Mucosa of stomach (tissue), 1 donor: ENCODE results near the gene INIP.
"Not testable (repeated sequence)": the region's sequence is repeated elsewhere in the genome, so short reads cannot be mapped to it uniquely, and the experiment has no call there.

Source experiments
- H3K27me3 ChIP-seq: one replicate; pipeline ENCODE4 v1.7.0; 2013; ENCODE audit warnings: mild to moderate bottlenecking, low read length; ENCODE audit not compliant: control insufficient read depth, insufficient read depth
- H3K36me3 ChIP-seq: one replicate; pipeline ENCODE4 v1.7.0; 2013; ENCODE audit warnings: low read length; ENCODE audit not compliant: control insufficient read depth, insufficient read depth
- H3K4me1 ChIP-seq: one replicate; pipeline ENCODE4 v1.7.0; 2013; ENCODE audit warnings: mild to moderate bottlenecking, low read length; ENCODE audit not compliant: control insufficient read depth, insufficient read depth
- H3K4me3 ChIP-seq: one replicate; pipeline ENCODE4 v1.7.0; 2013; ENCODE audit warnings: low read length
- H3K9ac ChIP-seq: one replicate; pipeline ENCODE4 v1.7.0; 2013; ENCODE audit warnings: mild to moderate bottlenecking, low read length, moderate library complexity
- H3K9me3 ChIP-seq: one replicate; pipeline ENCODE4 v1.7.0; 2013; ENCODE audit warnings: mild to moderate bottlenecking, low read length, moderate library complexity; ENCODE audit not compliant: control insufficient read depth
- donor health status: Pancreatic carcinoma.

The INIP gene

DNA sequence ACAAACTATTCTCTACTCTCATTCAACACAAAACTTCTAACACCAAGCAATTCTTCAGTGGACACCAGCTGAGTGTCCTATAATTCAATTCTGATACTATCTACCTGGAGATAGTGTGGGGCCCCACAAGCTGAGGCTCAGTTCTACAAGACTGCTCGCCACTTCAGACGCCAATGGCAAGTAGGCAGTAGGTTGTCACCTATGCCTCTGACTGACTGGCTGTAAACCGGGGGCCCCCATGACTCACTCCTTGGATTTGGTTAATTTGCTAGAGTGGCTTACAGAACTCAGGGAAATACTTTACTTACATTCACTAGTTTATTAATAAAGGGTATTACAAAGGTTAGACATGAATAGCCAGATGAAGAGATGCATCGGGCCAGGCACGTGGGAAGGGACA lies 21.5 kb downstream of the INIP start:
- Histone ChIP-seq H3K36me3 (peaks cover 4% of the 10 kb centered on the region), H3K4me1 (no peaks in the 10 kb centered on the region), H3K9me3 (no peaks in the 10 kb centered on the region), H3K4me3 (no peak overlapping the region), H3K9ac (no peak overlapping the region), H3K27me3 (no peaks in the 10 kb centered on the region)

GRCh38 chr9:112694706-112695555 lies 23.0 kb downstream of the INIP start:
- Histone ChIP-seq H3K9me3 (no peaks in the 10 kb centered on the region), H3K27me3 (no peaks in the 10 kb centered on the region), H3K36me3 (peaks cover 4% of the 10 kb centered on the region), H3K4me3 (no peak overlapping the region), H3K4me1 (no peaks in the 10 kb centered on the region), H3K9ac (no peak overlapping the region)

- H3K4me1 ChIP-seq, result no peaks in the 10 kb centered on the region
- no peaks in the 10 kb centered on the region for H3K9me3 ChIP-seq
- no peaks in the 10 kb centered on the region for H3K36me3 ChIP-seq
- H3K9ac ChIP-seq, result no peak overlapping the region
- H3K27me3 ChIP-seq, result no peaks in the 10 kb centered on the region
- H3K4me3 ChIP-seq, result no peak overlapping the region
Measured at GRCh38 chr9:112689161-112689740, 28.7 kb downstream of the INIP start.

GRCh38 chr9:112680731-112681402 lies 37.0 kb downstream of the INIP start:
- Histone ChIP-seq H3K36me3 (no peaks in the 10 kb centered on the region), H3K4me3 (no peak overlapping the region), H3K27me3 (no peaks in the 10 kb centered on the region), H3K9me3 (no peaks in the 10 kb centered on the region), H3K9ac (no peak overlapping the region), H3K4me1 (no peaks in the 10 kb centered on the region)

GRCh38 chr9:112677040-112677439 lies 40.9 kb downstream of the INIP start:
- Histone ChIP-seq H3K4me1 (no peaks in the 10 kb centered on the region), H3K9me3 (no peaks in the 10 kb centered on the region), H3K9ac (no peak overlapping the region), H3K36me3 (no peaks in the 10 kb centered on the region), H3K4me3 (no peak overlapping the region), H3K27me3 (no peaks in the 10 kb centered on the region)

- not testable (repeated sequence) for H3K9me3 ChIP-seq, H3K4me1 ChIP-seq, H3K27me3 ChIP-seq, H3K36me3 ChIP-seq, H3K9ac ChIP-seq, H3K4me3 ChIP-seq
Measured at GRCh38 chr9:112673221-112673620, 44.7 kb downstream of the INIP start.

DNA sequence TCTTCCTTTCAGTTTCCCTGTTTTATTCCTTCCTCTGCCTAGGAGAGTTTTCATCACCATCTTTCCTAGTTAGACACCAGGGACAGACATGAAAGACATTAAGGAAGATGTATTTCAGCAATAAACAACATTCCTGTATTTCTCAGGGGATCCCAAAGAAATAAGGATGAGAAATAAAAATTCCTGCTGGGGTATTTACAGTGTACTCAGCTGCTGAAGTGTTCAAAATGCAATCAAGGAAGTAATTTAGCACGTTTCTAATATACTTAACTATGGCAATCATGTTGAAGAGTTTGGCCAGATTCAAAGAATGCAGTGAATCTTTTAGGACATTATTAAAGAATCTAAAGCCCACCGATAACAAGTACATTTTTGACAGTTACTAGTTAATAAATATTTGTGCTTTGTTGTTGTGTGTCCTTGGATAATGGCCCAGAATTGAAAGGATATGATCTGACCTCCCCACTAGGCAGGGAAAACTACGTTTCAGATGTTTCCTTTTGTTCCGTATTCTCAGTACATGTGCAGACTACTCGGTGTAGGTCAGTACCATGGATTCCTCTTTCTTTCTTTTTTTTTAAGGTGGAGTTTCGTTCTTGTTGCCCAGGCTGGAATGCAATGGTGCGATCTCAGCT lies 46.8 kb downstream of the INIP start:
- Histone ChIP-seq H3K36me3 (no peaks in the 10 kb centered on the region), H3K9ac (no peak overlapping the region), H3K9me3 (no peaks in the 10 kb centered on the region), H3K4me1 (no peaks in the 10 kb centered on the region), H3K4me3 (no peak overlapping the region), H3K27me3 (no peaks in the 10 kb centered on the region)

GRCh38 chr9:112669326-112669725 lies 48.6 kb downstream of the INIP start:
- no peak overlapping the region for H3K4me3 ChIP-seq
- no peaks in the 10 kb centered on the region for H3K4me1 ChIP-seq
- H3K27me3 ChIP-seq, result no peaks in the 10 kb centered on the region
- no peaks in the 10 kb centered on the region for H3K9me3 ChIP-seq
- H3K9ac ChIP-seq, result no peak overlapping the region
- no peaks in the 10 kb centered on the region for H3K36me3 ChIP-seq

- no peaks in the 10 kb centered on the region for H3K4me1 ChIP-seq
- H3K27me3 ChIP-seq, result no peaks in the 10 kb centered on the region
- H3K4me3 ChIP-seq, result no peak overlapping the region
- H3K9me3 ChIP-seq, result no peaks in the 10 kb centered on the region
- no peaks in the 10 kb centered on the region for H3K36me3 ChIP-seq
- no peak overlapping the region for H3K9ac ChIP-seq
Measured at GRCh38 chr9:112665347-112665746, 52.6 kb downstream of the INIP start.

GRCh38 chr9:112664531-112664930 lies 53.4 kb downstream of the INIP start:
- H3K9ac ChIP-seq, result no peak overlapping the region
- H3K4me3 ChIP-seq, result no peak overlapping the region
- no peaks in the 10 kb centered on the region for H3K9me3 ChIP-seq
- no peaks in the 10 kb centered on the region for H3K27me3 ChIP-seq
- no peaks in the 10 kb centered on the region for H3K36me3 ChIP-seq
- no peaks in the 10 kb centered on the region for H3K4me1 ChIP-seq

GRCh38 chr9:112663681-112664080 lies 54.2 kb downstream of the INIP start:
- no peak overlapping the region for H3K9ac ChIP-seq
- no peak overlapping the region for H3K4me3 ChIP-seq
- H3K27me3 ChIP-seq, result no peaks in the 10 kb centered on the region
- H3K36me3 ChIP-seq, result no peaks in the 10 kb centered on the region
- H3K4me1 ChIP-seq, result no peaks in the 10 kb centered on the region
- H3K9me3 ChIP-seq, result no peaks in the 10 kb centered on the region

DNA sequence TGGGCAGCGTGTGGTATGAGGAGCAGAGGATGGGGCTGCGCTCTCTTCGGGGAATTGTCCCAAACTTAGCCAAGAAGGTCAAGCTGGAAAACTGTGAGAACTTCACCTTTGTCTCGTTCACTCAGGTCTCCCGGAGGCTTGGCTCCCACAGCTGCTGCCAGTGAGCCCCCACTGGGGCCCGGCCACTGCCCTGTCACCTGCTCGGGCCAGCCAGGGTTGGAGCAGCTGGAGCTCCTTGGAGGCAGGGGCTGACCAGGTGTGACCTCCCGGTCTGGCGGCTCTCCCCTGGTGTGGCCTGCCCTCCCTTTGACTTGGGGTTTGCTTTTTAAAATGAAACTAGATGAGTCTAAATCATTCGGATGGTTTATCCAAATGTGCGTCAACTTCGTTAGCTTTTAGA lies 58.0 kb downstream of the INIP start:
- Histone ChIP-seq H3K36me3 (no peaks in the 10 kb centered on the region), H3K9ac (no peak overlapping the region), H3K4me3 (no peak overlapping the region), H3K27me3 (no peaks in the 10 kb centered on the region), H3K9me3 (no peaks in the 10 kb centered on the region), H3K4me1 (no peaks in the 10 kb centered on the region)
